K562 (cell line): ENCODE results near the gene DHX36. TPM values are rescaled to one million over a fixed set of nuclear protein-coding genes. Genes with fewer than 3 reads are reported as not detected.

Experiments
- ATAC-seq: fragments of 200-7000 bp; cut with Tn5 transposase; 3 replicates; pipeline ENCODE4 v1.9.1; 2020; ENCODE audit warnings: moderate library complexity
- BruUV-seq: library from RNA; stranded (reverse); fragments of 400-500 nt; replicated peaks from 2 replicates; lab custom pipeline; 2021; lab: Mats Ljungman, UMichigan
- CTCF ChIA-PET: fragments of 300-600 bp; formaldehyde crosslinking; extraction: SDS; loops from one replicate; lab custom pipeline; 2021; ENCODE audit warnings: low intra/inter-chr PET ratio; lab: Yijun Ruan, JAX
- POLR2A ChIA-PET: fragments of 300-600, 350-650 bp; sonication (Branson Sonifier 250); formaldehyde crosslinking; extraction: SDS; loops from one replicate; lab custom pipeline; 2021; ENCODE audit warnings: antibody characterized with exemption, inconsistent platforms; lab: Yijun Ruan, JAX
- DNase-seq, 4 experiments: peaks; one replicate each; pipeline versions ENCODE4 v3.0.0 to v3.0.0-alpha.2; 2011 to 2018; ENCODE audit warnings: low spot score in 3 of 4, mixed read lengths in 3 of 4; ENCODE audit errors: extremely low read depth in 1 of 4
- FAIRE-seq: peaks from 2 replicates; lab custom pipeline; 2011; peaks lifted over from hg19 to GRCh38; lab: Jason Lieb, UNC
- H2AFZ ChIP-seq: 2 replicates; pipeline ENCODE4 v1.6.0; 2011; ENCODE audit warnings: low read depth, low read length, control low read depth, inconsistent platforms
- H3K27ac ChIP-seq: fragments of 200-600 bp; 3 replicates; pipeline ENCODE4 v1.8.0; 2011; ENCODE audit warnings: low read depth, mild to moderate bottlenecking, control low read depth, inconsistent platforms, low read length, moderate library complexity, mixed read lengths; ENCODE audit errors: extremely low read depth
- H3K27me3 ChIP-seq, 2 experiments: fragments of 300-600 bp in 1 of 2; 2 replicates in 1 of 2; 3 replicates in 1 of 2; pipeline versions ENCODE4 v1.6.0 to v1.8.0; 2011; ENCODE audit warnings: inconsistent platforms in 2 of 2, low read length in 2 of 2, mild to moderate bottlenecking in 1 of 2, mixed read lengths in 1 of 2, moderate library complexity in 1 of 2; ENCODE audit not compliant: control insufficient read depth in 2 of 2, insufficient read depth in 2 of 2
- H3K36me3 ChIP-seq: fragments of 300-600 bp; 3 replicates; pipeline ENCODE4 v1.8.0; 2011; ENCODE audit warnings: mild to moderate bottlenecking, low read length, inconsistent platforms; ENCODE audit not compliant: control insufficient read depth, insufficient read depth
- H3K4me1 ChIP-seq, 2 experiments: fragments of 200-600 bp in 1 of 2; replicated peaks in 1 of 2; 2 replicates in 1 of 2; 3 replicates in 1 of 2; pipeline versions ENCODE4 v1.5.1 to v1.8.0; 2011; ENCODE audit warnings: inconsistent platforms in 2 of 2, low read length in 2 of 2, mild to moderate bottlenecking in 1 of 2, mixed read lengths in 1 of 2, moderate library complexity in 1 of 2; ENCODE audit not compliant: control insufficient read depth in 2 of 2, insufficient read depth in 2 of 2
- H3K4me2 ChIP-seq: 2 replicates; pipeline ENCODE4 v1.6.1; 2011; ENCODE audit warnings: low read length, control low read depth, inconsistent platforms, mixed read lengths; ENCODE audit not compliant: insufficient read depth
- H3K4me3 ChIP-seq: fragments of 200-600 bp; sonication (generic), shearing (Covaris generic); 2 replicates; pipeline ENCODE4 v1.5.1; 2016; ENCODE audit warnings: control low read depth, inconsistent platforms
- H3K79me2 ChIP-seq: fragments of 200-600 bp; 3 replicates; pipeline ENCODE4 v1.8.0; 2011; ENCODE audit warnings: low read length, inconsistent platforms; ENCODE audit not compliant: control insufficient read depth, insufficient read depth
- H3K9ac ChIP-seq, 2 experiments: 2 replicates each; pipeline versions ENCODE4 v1.6.0 to v1.6.1; 2011; ENCODE audit warnings: low read depth in 2 of 2, low read length in 2 of 2, control low read depth in 1 of 2, inconsistent platforms in 1 of 2, mild to moderate bottlenecking in 1 of 2, mixed read lengths in 1 of 2; ENCODE audit not compliant: insufficient read depth in 1 of 2
- H3K9me1 ChIP-seq: one replicate; pipeline ENCODE4 v1.6.0; 2011; ENCODE audit warnings: inconsistent platforms, mild to moderate bottlenecking, low read length, moderate library complexity; ENCODE audit not compliant: control insufficient read depth, insufficient read depth
- H3K9me3 ChIP-seq: replicated peaks from 2 replicates; pipeline ENCODE4 v1.5.1; 2011; ENCODE audit warnings: low read depth, low read length, inconsistent platforms; ENCODE audit not compliant: control insufficient read depth, insufficient read depth
- H4K20me1 ChIP-seq: replicated peaks from 2 replicates; pipeline ENCODE4 v1.6.1; 2011; ENCODE audit warnings: low read length, inconsistent platforms, mixed read lengths; ENCODE audit not compliant: control insufficient read depth, insufficient read depth
- BRD4 ChIP-seq: fragments of 200-600 bp; sonication (generic); IDR thresholded peaks from 2 replicates; pipeline ENCODE4 v1.6.1; 2017; ENCODE audit warnings: inconsistent platforms
- CBFA2T2 ChIP-seq: fragments of 450-650 bp; conservative IDR thresholded peaks from 2 replicates; pipeline ENCODE4 v1.6.1; 2017; ENCODE audit warnings: mild to moderate bottlenecking
- KDM1A ChIP-seq, 2 experiments: fragments of 450-650 bp; IDR thresholded peaks; 2 replicates each; pipeline ENCODE4 v1.6.1; 2016; ENCODE audit warnings: mild to moderate bottlenecking in 2 of 2
- RFX5 ChIP-seq: IDR thresholded peaks from 2 replicates; pipeline ENCODE4 v1.6.1; 2011; ENCODE audit warnings: low read depth, mild to moderate bottlenecking, improper control_type of control experiment, low read length
- ZC3H11A ChIP-seq: IDR thresholded peaks from 2 replicates; pipeline ENCODE4 v1.6.1; 2012; ENCODE audit warnings: low read depth, low read length, improper control_type of control experiment
- ZMIZ1 ChIP-seq, 2 experiments: fragments of 150-350 bp in 1 of 2; IDR thresholded peaks; 2 replicates each; pipeline ENCODE4 v1.6.1; 2012 to 2016; ENCODE audit warnings: low read depth in 2 of 2, low read length in 2 of 2, mild to moderate bottlenecking in 1 of 2, moderate library complexity in 1 of 2
- WGBS: fragments of 100-300 bp; shearing (Covaris generic); methylation state at CpG from one replicate; pipeline ENCODE4 v1.1.6; 2016; ENCODE audit warnings: low coverage, mixed read lengths; ENCODE audit not compliant: insufficient coverage; ENCODE audit errors: missing lambda C conversion rate; 5-methylcytosine and 5-hydroxymethylcytosine counted together
- in situ Hi-C: fragments of 300-500 bp; cut with MboI; formaldehyde crosslinking; loops from 4 replicates; pipeline ENCODE4 v1.15.0; 2018; ENCODE audit warnings: inconsistent platforms, mixed read lengths
- intact Hi-C: fragments of 100-400 bp; cut with micrococcal nuclease; formaldehyde crosslinking; loops from 2 replicates; pipeline ENCODE4 v1.14.2; 2022
- polyA plus RNA-seq, 8 experiments: library from polyadenylated mRNA; depleted of rRNA in 4 of 8; stranded (reverse) in 5 of 8; unstranded in 3 of 8; fragments of >200 nt; fragmentation: Nextera tagmentation in 2 of 8; fragmentation: Illumina TruSeq in 1 of 8; extraction: Ambion mirVana in 2 of 8; extraction: Trizol in 1 of 8; gene quantifications; 2 replicates each; pipeline versions ENCODE4 v1.2.1 to v1.2.3, GENCODE V29; 2011 to 2014; ENCODE audit warnings: inconsistent platforms in 1 of 8, missing spikeins in 1 of 8
- total RNA-seq, 7 experiments: library from RNA; depleted of rRNA in 6 of 7; stranded (reverse); fragments of >200 nt in 6 of 7; fragmentation: Illumina TruSeq in 2 of 7; extraction: Trizol in 2 of 7; gene quantifications; 2 replicates each; pipeline versions ENCODE4 v1.2.1 to v1.2.3, GENCODE V29; 2011 to 2021; ENCODE audit warnings: low replicate concordance in 1 of 7
- TF ChIP-seq, protein P1 (sequence below): fragments of 250-450 bp; sonication (Bioruptor Pico); IDR thresholded peaks from 2 replicates; pipeline ENCODE4 v1.5.0; 2021

Gene DHX36
- total and polyA plus RNA-seq, 9 of the 15 experiments (the other 6 are each of a cell fraction or from before 2014, with no cell fraction given), result 44.3 to 98.7 (median 57.0) TPM

DNA sequence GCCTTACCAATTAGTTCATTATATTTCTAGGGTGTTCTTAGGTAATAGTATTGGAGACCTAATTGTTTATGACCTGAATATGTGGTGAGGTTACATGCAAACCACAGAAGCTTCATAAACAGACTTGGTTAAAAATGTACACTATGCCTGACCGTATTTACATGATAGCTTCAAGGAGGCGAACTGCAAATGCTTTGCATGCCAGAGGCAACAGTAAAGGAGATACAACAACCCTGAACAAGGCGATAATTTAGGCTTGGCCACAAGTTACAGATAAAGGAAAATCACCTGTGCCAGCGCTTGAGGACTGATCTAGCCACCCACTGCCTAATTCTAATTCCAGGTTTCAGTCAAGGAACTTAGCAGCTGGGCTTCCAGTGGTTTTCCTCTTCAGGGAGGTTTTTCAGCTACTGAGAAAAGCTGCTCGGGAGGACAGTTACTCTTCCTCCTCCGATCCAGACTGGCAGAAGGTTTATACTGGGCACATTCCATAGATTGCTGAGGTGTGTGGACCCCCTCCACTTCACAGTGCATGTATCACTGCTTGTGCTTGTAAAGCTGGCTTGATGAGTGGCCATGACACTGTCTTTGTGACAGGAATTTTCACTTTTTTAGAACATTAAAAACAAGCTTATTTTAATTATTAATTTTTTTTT is 95.6 kb downstream of the DHX36 start:
- H4K20me1 ChIP-seq, result no peaks in the 10 kb centered on the region
- intact Hi-C loops (no loop called here), in situ Hi-C loops (no loop called here)
- ChIA-PET CTCF (no interaction called here), POLR2A (interaction anchor here (0.6 to 1.0 kb wide), 2 partner anchors 9 to 93 kb away, joined by 3 read pairs; no protein-coding TSS in a partner anchor)
- no peak for FAIRE-seq
- no peaks in the 10 kb centered on the region for H3K9me3 ChIP-seq
- H3K4me2 ChIP-seq, result no peak overlapping the region
- BruUV-seq, result no TSS peak
- H3K4me3 ChIP-seq, result no peak overlapping the region
- peak; percentile 23; the same call in 2 of the 3 replicates for ATAC-seq
- peak overlapping the region; percentile 51; the same call in 1 of the 2 replicates for H2AFZ ChIP-seq
- H3K79me2 ChIP-seq, result no peaks in the 10 kb centered on the region
- no peak overlapping the region for H3K27ac ChIP-seq
- no peak overlapping the region for H3K9ac ChIP-seq
- 13% methylated on average over 6 of the region's 6 CpGs for WGBS
- no peaks in the 10 kb centered on the region for H3K9me1 ChIP-seq
- H3K36me3 ChIP-seq, result no peaks in the 10 kb centered on the region
- H3K4me1 ChIP-seq, result no peaks in the 10 kb centered on the region; a peak in 3 of 5 replicates
- DNase-seq, result no peak
- H3K27me3 ChIP-seq, result peaks cover 0 to 4% of the 10 kb centered on the region in 2 experiments; a peak in 1 of 5 replicates
- TF ChIP-seq ZMIZ1 (IDR thresholded peaks at IDR 0.05; ENCODE audit: low read depth in 2 of 2, low read length in 2 of 2), result no peak
- no peak for TF ChIP-seq CBFA2T2
- no peak for TF ChIP-seq KDM1A (IDR thresholded peaks at IDR 0.05)
- TF ChIP-seq BRD4, result no peak
- TF ChIP-seq, protein P1, sequence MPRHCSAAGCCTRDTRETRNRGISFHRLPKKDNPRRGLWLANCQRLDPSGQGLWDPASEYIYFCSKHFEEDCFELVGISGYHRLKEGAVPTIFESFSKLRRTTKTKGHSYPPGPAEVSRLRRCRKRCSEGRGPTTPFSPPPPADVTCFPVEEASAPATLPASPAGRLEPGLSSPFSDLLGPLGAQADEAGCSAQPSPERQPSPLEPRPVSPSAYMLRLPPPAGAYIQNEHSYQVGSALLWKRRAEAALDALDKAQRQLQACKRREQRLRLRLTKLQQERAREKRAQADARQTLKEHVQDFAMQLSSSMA (CRISPR knock-in tag), result no peak
- TF ChIP-seq ZC3H11A, result no peak
- no peak for TF ChIP-seq RFX5
